ENCODE data around the gene FIGNL2. TPM values are rescaled to one million over a fixed set of nuclear protein-coding genes. Genes with fewer than 3 reads are reported as not detected.

FIGNL2 gene
- total and polyA plus RNA-seq, 8 donors, result 0.09 to 0.47 (median 0.15) TPM

DNA sequence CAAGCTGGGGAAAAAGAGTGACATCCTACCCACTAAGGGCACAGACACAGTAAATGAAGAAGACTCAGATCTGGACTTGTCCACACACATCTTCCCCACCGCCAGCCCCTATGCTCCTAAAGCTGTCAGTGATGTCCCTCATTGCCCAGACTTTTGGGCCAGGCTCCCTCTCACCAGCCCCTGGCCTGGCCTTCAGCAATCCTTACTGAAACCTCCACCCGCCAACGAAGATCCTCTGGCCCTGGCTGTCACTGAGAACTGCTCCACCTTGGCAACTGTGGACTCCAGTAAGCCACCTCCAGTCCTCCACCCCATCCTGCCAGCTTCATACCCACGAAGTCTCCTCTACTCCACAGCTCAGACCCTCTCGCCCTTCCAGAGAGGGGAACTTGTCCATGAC, 23.3 kb downstream of the FIGNL2 start:
- ATAC-seq, result no peak
- H3K27me3 ChIP-seq, result no peaks in the 10 kb centered on the region

DNA sequence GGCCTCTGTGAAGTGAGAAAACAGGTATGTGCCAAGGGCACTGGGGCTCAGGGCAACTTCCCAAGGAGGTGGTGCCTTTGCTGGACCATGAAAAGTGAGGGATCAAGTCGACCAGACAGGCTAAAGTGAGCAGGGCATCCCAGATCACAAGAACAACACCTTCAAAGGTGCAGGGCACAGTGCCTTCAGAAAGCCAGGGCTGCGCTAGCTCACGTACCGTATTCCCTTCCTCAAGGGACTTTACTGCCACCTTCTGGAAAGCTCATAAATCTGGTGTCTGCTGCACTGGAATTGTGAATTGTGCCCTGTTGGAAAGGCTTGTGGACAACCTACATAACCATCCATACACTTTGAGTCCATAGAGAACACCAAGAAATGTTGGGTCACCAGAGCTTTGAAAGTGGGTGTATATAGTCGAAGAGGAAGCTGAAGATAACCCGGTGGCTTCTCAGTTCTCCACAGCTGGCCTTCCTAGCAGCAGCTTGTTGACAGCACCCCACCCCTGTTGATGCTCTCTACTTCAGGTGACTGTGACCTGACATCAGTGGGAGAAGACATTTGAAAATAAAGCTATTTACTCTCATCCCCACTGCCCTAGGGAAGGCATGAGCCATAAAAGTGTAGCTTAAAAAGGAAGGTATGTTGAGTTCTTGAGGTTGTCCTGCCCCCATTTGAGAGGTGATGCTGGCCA, 24.5 kb downstream of the FIGNL2 start:
- no peak for FAIRE-seq

More for the DNA sequence above, 23.3 kb downstream of the FIGNL2 start:
- TF ChIP-seq, protein P1, sequence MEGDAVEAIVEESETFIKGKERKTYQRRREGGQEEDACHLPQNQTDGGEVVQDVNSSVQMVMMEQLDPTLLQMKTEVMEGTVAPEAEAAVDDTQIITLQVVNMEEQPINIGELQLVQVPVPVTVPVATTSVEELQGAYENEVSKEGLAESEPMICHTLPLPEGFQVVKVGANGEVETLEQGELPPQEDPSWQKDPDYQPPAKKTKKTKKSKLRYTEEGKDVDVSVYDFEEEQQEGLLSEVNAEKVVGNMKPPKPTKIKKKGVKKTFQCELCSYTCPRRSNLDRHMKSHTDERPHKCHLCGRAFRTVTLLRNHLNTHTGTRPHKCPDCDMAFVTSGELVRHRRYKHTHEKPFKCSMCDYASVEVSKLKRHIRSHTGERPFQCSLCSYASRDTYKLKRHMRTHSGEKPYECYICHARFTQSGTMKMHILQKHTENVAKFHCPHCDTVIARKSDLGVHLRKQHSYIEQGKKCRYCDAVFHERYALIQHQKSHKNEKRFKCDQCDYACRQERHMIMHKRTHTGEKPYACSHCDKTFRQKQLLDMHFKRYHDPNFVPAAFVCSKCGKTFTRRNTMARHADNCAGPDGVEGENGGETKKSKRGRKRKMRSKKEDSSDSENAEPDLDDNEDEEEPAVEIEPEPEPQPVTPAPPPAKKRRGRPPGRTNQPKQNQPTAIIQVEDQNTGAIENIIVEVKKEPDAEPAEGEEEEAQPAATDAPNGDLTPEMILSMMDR (IDR thresholded peaks at IDR 0.05), result no peak
- intact Hi-C loops (cut with DNase I), result loop anchor here in 1 of 3 donors (10.0 kb wide), 1 partner anchor 400 kb away; the partner anchor contains the start of gene SLC4A8
- no peaks in the 10 kb centered on the region for H3K4me1 ChIP-seq
- H3K9me3 ChIP-seq, result no peaks in the 10 kb centered on the region
- WGBS, 2 donors, result 72 to 84% methylated on average over 5 of the region's 5 CpGs
- H3K27ac ChIP-seq, result no peak overlapping the region
- FAIRE-seq (no peak), DNase-seq (no peak)
- H3K36me3 ChIP-seq, result no peaks in the 10 kb centered on the region
- no peak overlapping the region for H3K4me3 ChIP-seq

DNA sequence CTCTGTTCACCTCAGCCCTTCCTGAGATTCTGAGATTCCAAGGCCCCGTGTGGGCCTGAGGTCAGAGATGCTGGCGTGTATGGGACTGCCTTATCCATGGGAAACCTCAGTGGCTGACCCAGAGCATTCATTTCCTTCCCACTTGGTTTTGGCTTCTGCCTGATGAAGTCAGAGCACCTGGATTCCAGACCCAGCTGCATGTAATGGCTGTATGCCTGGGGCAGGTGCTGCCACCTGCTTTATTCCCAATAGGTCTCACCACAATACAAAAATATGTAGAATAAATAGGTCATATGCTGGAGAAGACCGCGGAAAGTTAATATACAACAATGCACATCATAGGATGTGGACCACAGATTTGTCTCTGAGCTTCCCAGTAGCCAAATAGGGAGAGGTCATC, 25.6 kb downstream of the FIGNL2 start:
- Histone ChIP-seq H3K27ac (peak overlapping the region in 1 of 4 donors; percentile 30), H3K4me1 (no peaks in the 10 kb centered on the region), H3K27me3 (no peaks in the 10 kb centered on the region), H3K36me3 (no peaks in the 10 kb centered on the region), H3K4me3 (no peak overlapping the region), H3K9me3 (no peaks in the 10 kb centered on the region)
- FAIRE-seq (no peak), ATAC-seq (peak; percentile 26 to 52 (median 41)), DNase-seq (peak in 3 of 6 donors; percentile 51 to 61 (median 56))
- TF ChIP-seq, protein P1 (IDR thresholded peaks at IDR 0.05), result no peak
- intact Hi-C loops (cut with DNase I), result loop anchor here in 1 of 3 donors (10.0 kb wide), 1 partner anchor 398 kb away; the partner anchor contains the start of gene SLC4A8
- 32 to 45% methylated on average over 4 of the region's 4 CpGs for WGBS, 2 donors

More for the DNA sequence above, 24.5 kb downstream of the FIGNL2 start:
- intact Hi-C loops (cut with DNase I), result loop anchor here in 1 of 3 donors (10.0 kb wide), 1 partner anchor 399 kb away; the partner anchor contains the start of gene SLC4A8
- H3K27me3 ChIP-seq, result no peaks in the 10 kb centered on the region
- TF ChIP-seq, protein P1 (IDR thresholded peaks at IDR 0.05), result peak in 3 of 4 donors; percentile 22 to 50 (median 44)
- DNase-seq, result peak in 4 of 6 donors; percentile 52 to 66 (median 56)
- ATAC-seq, result peak; percentile 66 to 78 (median 74)
- H3K9me3 ChIP-seq, result no peaks in the 10 kb centered on the region
- H3K36me3 ChIP-seq, result no peaks in the 10 kb centered on the region
- peak overlapping the region in 1 of 4 donors; percentile 30 for H3K27ac ChIP-seq
- 13 to 18% methylated on average over 6 of the region's 6 CpGs for WGBS, 2 donors
- H3K4me1 ChIP-seq, result no peaks in the 10 kb centered on the region
- no peak overlapping the region for H3K4me3 ChIP-seq

DNA sequence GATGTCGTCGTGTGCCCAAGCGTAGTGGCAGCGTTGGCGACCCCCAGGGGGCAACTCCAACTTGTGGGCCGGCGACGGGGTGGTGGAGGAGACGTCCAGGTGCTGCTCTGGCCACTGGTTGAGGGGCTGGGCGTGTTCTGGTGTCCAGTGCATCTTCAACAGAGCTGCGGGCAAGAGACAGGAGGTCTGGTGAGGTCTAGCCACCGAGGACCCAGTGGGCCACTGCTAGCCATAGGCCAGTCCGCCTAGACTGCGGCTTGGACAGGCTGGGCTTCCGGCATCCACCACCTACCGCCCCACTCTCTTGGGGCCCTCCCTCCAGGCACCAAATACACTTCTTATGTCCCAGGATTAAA, 26.3 kb downstream of the FIGNL2 start:
- no peak overlapping the region for H3K4me3 ChIP-seq
- no peaks in the 10 kb centered on the region for H3K9me3 ChIP-seq
- ATAC-seq (no peak), DNase-seq (no peak), FAIRE-seq (no peak)
- 94% methylated on average over 16 of the region's 16 CpGs for WGBS, 2 donors
- no peak overlapping the region for H3K27ac ChIP-seq
- no peaks in the 10 kb centered on the region for H3K4me1 ChIP-seq
- intact Hi-C loops (cut with DNase I), result loop anchor here in 1 of 3 donors (10.0 kb wide), 1 partner anchor 397 kb away; the partner anchor contains the start of gene SLC4A8
- TF ChIP-seq, protein P1 (IDR thresholded peaks at IDR 0.05), result no peak
- no peaks in the 10 kb centered on the region for H3K36me3 ChIP-seq
- H3K27me3 ChIP-seq, result no peaks in the 10 kb centered on the region
